Ishikawa (cell line): ENCODE results near the gene ENG.

Experiments used
- EGR1 ChIP-seq: IDR thresholded peaks from 2 replicates; pipeline ENCODE4 v1.6.1; 2012
- EP300 ChIP-seq: IDR thresholded peaks from 2 replicates; pipeline ENCODE4 v1.6.1; 2012; ENCODE audit warnings: borderline replicate concordance
- TAF1 ChIP-seq: IDR thresholded peaks from 2 replicates; pipeline ENCODE4 v1.6.1; 2012; ENCODE audit warnings: low read depth, mild to moderate bottlenecking

- TF ChIP-seq EP300 (no peak), TAF1 (no peak), EGR1 (no peak)
Measured at GRCh38 chr9:127812011-127812410, 42.4 kb downstream of the ENG start.
